ENCODE results near the gene PRKACA.

PRKACA gene

GRCh38 chr19:14117668-14118164, at the start of gene PRKACA:
Gene PRKACA, minus strand, starts transcription at chr19:14117762. Its CDS starts 215 bp downstream, at chr19:14117547.
- peak; percentile 96 to 98 for DNase-seq (ENCODE audit: low read depth in 2 of 2, low spot score in 1 of 2)

GRCh38 chr19:14166999-14167575, 49.5 kb upstream of the PRKACA start:
- DNase-seq (ENCODE audit: low read depth in 2 of 2, low spot score in 1 of 2): no peak

GRCh38 chr19:14165990-14166830, 48.6 kb upstream of the PRKACA start:
- no peak for DNase-seq (ENCODE audit: low read depth in 2 of 2, low spot score in 1 of 2)

GRCh38 chr19:14164724-14165493, 47.3 kb upstream of the PRKACA start:
- no peak for DNase-seq (ENCODE audit: low read depth in 2 of 2, low spot score in 1 of 2)

- DNase-seq (ENCODE audit: low read depth in 2 of 2, low spot score in 1 of 2): no peak
Measured at GRCh38 chr19:14164082-14164481, 46.5 kb upstream of the PRKACA start.

GRCh38 chr19:14162871-14163297, 45.3 kb upstream of the PRKACA start:
- no peak for DNase-seq (ENCODE audit: low read depth in 2 of 2, low spot score in 1 of 2)

- DNase-seq (ENCODE audit: low read depth in 2 of 2, low spot score in 1 of 2): no peak
Measured at GRCh38 chr19:14161305-14161704, 43.7 kb upstream of the PRKACA start.

GRCh38 chr19:14160017-14160703, 42.6 kb upstream of the PRKACA start:
- no peak for DNase-seq (ENCODE audit: low read depth in 2 of 2, low spot score in 1 of 2)

GRCh38 chr19:14159059-14159458, 41.5 kb upstream of the PRKACA start:
- DNase-seq (ENCODE audit: low read depth in 2 of 2, low spot score in 1 of 2): no peak

GRCh38 chr19:14158276-14159023, 40.9 kb upstream of the PRKACA start:
- no peak for DNase-seq (ENCODE audit: low read depth in 2 of 2, low spot score in 1 of 2)

- DNase-seq (ENCODE audit: low read depth in 2 of 2, low spot score in 1 of 2): no peak
Measured at GRCh38 chr19:14156971-14157717, 39.6 kb upstream of the PRKACA start.

- no peak for DNase-seq (ENCODE audit: low read depth in 2 of 2, low spot score in 1 of 2)
Measured at GRCh38 chr19:14156122-14156521, 38.6 kb upstream of the PRKACA start.

GRCh38 chr19:14155371-14155770, 37.8 kb upstream of the PRKACA start:
- DNase-seq (ENCODE audit: low read depth in 2 of 2, low spot score in 1 of 2): no peak

GRCh38 chr19:14152713-14153112, 35.2 kb upstream of the PRKACA start:
- DNase-seq (ENCODE audit: low read depth in 2 of 2, low spot score in 1 of 2): no peak

GRCh38 chr19:14150770-14151661, 33.5 kb upstream of the PRKACA start:
- DNase-seq (ENCODE audit: low read depth in 2 of 2, low spot score in 1 of 2): no peak

GRCh38 chr19:14150041-14150769, 32.6 kb upstream of the PRKACA start:
- no peak for DNase-seq (ENCODE audit: low read depth in 2 of 2, low spot score in 1 of 2)

GRCh38 chr19:14149509-14149994, 32.0 kb upstream of the PRKACA start:
- DNase-seq (ENCODE audit: low read depth in 2 of 2, low spot score in 1 of 2): peak in 1 of 2 donors; percentile 21
